Esophagus squamous epithelium (tissue), 5 donors: ENCODE results near the gene ZMIZ1. TPM values are rescaled to one million over a fixed set of nuclear protein-coding genes. Genes with fewer than 3 reads are reported as not detected.

Experiments
- DNase-seq: peaks from one replicate; lab custom pipeline; 2025; lab: John Stamatoyannopoulos, UW
- H3K27ac ChIP-seq, 4 donors: fragments of 200-600 bp; sonication (generic); one replicate each; pipeline ENCODE4 v1.5.1; 2016 to 2019; ENCODE audit warnings: mild to moderate bottlenecking in 1 of 4
- H3K27me3 ChIP-seq, 4 donors: fragments of 200-600 bp; sonication (generic); 1 replicate in 3 of 4; 2 replicates in 1 of 4; pipeline versions ENCODE4 v1.5.1 to v1.6.0; 2017 to 2021; ENCODE audit warnings: antibody characterized with exemption in 1 of 4
- H3K36me3 ChIP-seq, 3 donors: fragments of 200-600 bp; sonication (generic); one replicate each; pipeline ENCODE4 v1.5.1; 2016 to 2019
- H3K4me1 ChIP-seq, 3 donors: fragments of 200-600 bp; sonication (generic); one replicate each; pipeline ENCODE4 v1.5.1; 2017 to 2019
- H3K4me3 ChIP-seq, 4 donors: fragments of 200-600 bp; sonication (generic); 1 replicate in 3 of 4; 2 replicates in 1 of 4; pipeline ENCODE4 v1.5.1; 2016 to 2019; ENCODE audit warnings: mild to moderate bottlenecking in 2 of 4, moderate library complexity in 1 of 4
- H3K9me3 ChIP-seq, 3 donors: fragments of 200-600 bp; sonication (generic); one replicate each; pipeline ENCODE4 v1.5.1; 2016 to 2019
- CTCF ChIP-seq, 6 experiments: fragments of 450-650 bp in 4 of 6; fragments of 200-600 bp in 2 of 6; sonication (generic) in 2 of 6; IDR thresholded peaks; one replicate each; pipeline ENCODE4 v1.5.1; 2016 to 2019; ENCODE audit warnings: antibody characterized with exemption in 6 of 6, mild to moderate bottlenecking in 4 of 6, moderate library complexity in 4 of 6
- POLR2A ChIP-seq, 4 donors: fragments of 450-650 bp; IDR thresholded peaks; one replicate each; pipeline ENCODE4 v1.6.1; 2017; ENCODE audit warnings: antibody characterized with exemption in 4 of 4, mild to moderate bottlenecking in 4 of 4, moderate library complexity in 3 of 4
- WGBS, 2 donors: methylation state at CpG; one replicate each; pipeline ENCODE4 v1.1.5; 2018; 5-methylcytosine and 5-hydroxymethylcytosine counted together
- intact Hi-C: fragments of 100-400 bp; cut with DNase I; formaldehyde crosslinking; loops from one replicate; pipeline ENCODE4 v1.15.0; 2022
- total RNA-seq, 4 donors: library from RNA; depleted of rRNA; stranded (reverse); fragments of >200 nt; gene quantifications; one replicate each; pipeline ENCODE4 v1.1.0, GENCODE V29; 2016
- donor health status: DM: yes; HTN: yes; CAD: no.

The ZMIZ1 gene
- total RNA-seq, 4 donors from 2014 or later, result 28.2 to 79.5 (median 40.4) TPM

- 71 to 79% methylated on average over 7 to 9 of the region's 16 CpGs for WGBS, 2 donors
- intact Hi-C loops, result no loop called here
- Histone ChIP-seq H3K4me1 (peaks cover 50 to 100% (median 78%) of the 10 kb centered on the region in 3 donors), H3K27ac (peak overlapping the region; percentile 13 to 62 (median 46)), H3K27me3 (no peaks in the 10 kb centered on the region), H3K9me3 (no peaks in the 10 kb centered on the region), H3K36me3 (peaks cover 0 to 63% (median 0%) of the 10 kb centered on the region in 3 donors), H3K4me3 (no peak overlapping the region)
- TF ChIP-seq CTCF (IDR thresholded peaks at IDR 0.05) (no peak), POLR2A (IDR thresholded peaks at IDR 0.05) (no peak)
- no peak for DNase-seq
These were observed 201.9 kb downstream of the ZMIZ1 start for GRCh38 chr10:79270466-79271246.

- no peak for TF ChIP-seq CTCF (IDR thresholded peaks at IDR 0.05)
- TF ChIP-seq POLR2A (IDR thresholded peaks at IDR 0.05), result no peak
- no peaks in the 10 kb centered on the region for H3K9me3 ChIP-seq
- H3K27me3 ChIP-seq, result no peaks in the 10 kb centered on the region
- peaks cover 33 to 92% (median 65%) of the 10 kb centered on the region in 3 donors for H3K4me1 ChIP-seq
- 81 to 90% methylated on average over 8 to 11 of the region's 13 CpGs for WGBS, 2 donors
- intact Hi-C loops, result no loop called here
- no peak for DNase-seq
- H3K27ac ChIP-seq, result peak overlapping the region in 2 of 4 donors; percentile 36 to 85
- H3K4me3 ChIP-seq, result no peak overlapping the region
- peaks cover 0 to 75% (median 0%) of the 10 kb centered on the region in 3 donors for H3K36me3 ChIP-seq
These were observed 203.6 kb downstream of the ZMIZ1 start for GRCh38 chr10:79272353-79272752.

GRCh38 chr10:79273604-79274003, 204.8 kb downstream of the ZMIZ1 start:
- H3K27me3 ChIP-seq, result no peaks in the 10 kb centered on the region
- H3K4me3 ChIP-seq, result no peak overlapping the region
- TF ChIP-seq POLR2A (IDR thresholded peaks at IDR 0.05), result no peak
- no peak for TF ChIP-seq CTCF (IDR thresholded peaks at IDR 0.05)
- no peaks in the 10 kb centered on the region for H3K9me3 ChIP-seq
- 42 to 70% methylated on average over 5 to 7 of the region's 10 CpGs for WGBS, 2 donors
- intact Hi-C loops, result no loop called here
- DNase-seq, result no peak
- peaks cover 0 to 74% (median 5%) of the 10 kb centered on the region in 3 donors for H3K36me3 ChIP-seq
- peaks cover 33 to 79% (median 53%) of the 10 kb centered on the region in 3 donors for H3K4me1 ChIP-seq
- H3K27ac ChIP-seq, result peak overlapping the region; percentile 76 to 88 (median 80)

GRCh38 chr10:79274279-79275104, 205.7 kb downstream of the ZMIZ1 start:
- Histone ChIP-seq H3K4me1 (peaks cover 30 to 71% (median 44%) of the 10 kb centered on the region in 3 donors), H3K36me3 (peaks cover 0 to 73% (median 5%) of the 10 kb centered on the region in 3 donors), H3K4me3 (peak overlapping the region in 1 of 4 donors; percentile 15), H3K9me3 (no peaks in the 10 kb centered on the region), H3K27me3 (no peaks in the 10 kb centered on the region), H3K27ac (peak overlapping the region; percentile 76 to 88 (median 80))
- WGBS, 2 donors, result 49 to 57% methylated on average over 10 to 11 of the region's 32 CpGs
- no peak for DNase-seq
- intact Hi-C loops, result no loop called here
- TF ChIP-seq CTCF (IDR thresholded peaks at IDR 0.05), result peak in 2 of 6 experiments; percentile 13 to 20
- TF ChIP-seq POLR2A (IDR thresholded peaks at IDR 0.05), result no peak
